ENCODE measurements around the gene MRPL36.

DNA sequence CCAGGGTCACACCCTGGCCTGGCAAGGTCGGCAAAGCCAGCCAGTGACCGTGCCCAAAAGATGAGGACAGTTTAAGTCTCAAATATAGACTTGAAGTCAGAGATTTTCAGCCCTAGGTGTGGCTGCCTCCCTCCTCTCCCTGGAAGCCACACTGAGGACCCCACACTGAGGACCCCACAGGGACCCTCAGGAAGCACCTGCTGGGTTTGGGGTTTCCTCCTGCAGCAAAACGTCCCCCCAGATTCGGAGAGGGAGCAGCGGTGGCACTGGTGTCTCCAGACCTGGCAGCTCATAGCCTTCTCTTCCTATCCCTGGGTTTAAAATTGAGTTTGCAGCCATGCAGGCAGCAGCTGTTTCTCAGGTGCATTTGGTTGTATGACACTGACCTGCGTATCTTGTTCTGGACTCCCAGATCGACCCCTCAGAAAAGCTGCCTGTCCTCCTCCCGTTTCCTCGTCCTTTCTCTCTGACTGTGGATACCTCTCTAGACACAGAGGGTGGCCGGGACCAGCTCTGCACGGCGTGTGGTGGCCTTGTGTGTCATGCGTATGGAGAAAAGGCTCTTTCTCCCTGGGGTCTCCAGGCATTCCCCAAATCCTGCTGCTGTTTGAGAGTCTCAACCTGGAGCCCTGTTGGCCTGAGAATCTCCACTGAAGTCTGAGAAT lies 36.6 kb downstream of the MRPL36 start:
- TF ChIP-seq, protein P1, sequence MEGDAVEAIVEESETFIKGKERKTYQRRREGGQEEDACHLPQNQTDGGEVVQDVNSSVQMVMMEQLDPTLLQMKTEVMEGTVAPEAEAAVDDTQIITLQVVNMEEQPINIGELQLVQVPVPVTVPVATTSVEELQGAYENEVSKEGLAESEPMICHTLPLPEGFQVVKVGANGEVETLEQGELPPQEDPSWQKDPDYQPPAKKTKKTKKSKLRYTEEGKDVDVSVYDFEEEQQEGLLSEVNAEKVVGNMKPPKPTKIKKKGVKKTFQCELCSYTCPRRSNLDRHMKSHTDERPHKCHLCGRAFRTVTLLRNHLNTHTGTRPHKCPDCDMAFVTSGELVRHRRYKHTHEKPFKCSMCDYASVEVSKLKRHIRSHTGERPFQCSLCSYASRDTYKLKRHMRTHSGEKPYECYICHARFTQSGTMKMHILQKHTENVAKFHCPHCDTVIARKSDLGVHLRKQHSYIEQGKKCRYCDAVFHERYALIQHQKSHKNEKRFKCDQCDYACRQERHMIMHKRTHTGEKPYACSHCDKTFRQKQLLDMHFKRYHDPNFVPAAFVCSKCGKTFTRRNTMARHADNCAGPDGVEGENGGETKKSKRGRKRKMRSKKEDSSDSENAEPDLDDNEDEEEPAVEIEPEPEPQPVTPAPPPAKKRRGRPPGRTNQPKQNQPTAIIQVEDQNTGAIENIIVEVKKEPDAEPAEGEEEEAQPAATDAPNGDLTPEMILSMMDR (IDR thresholded peaks at IDR 0.05) = no peak
- no peak for TF ChIP-seq POLR2AphosphoS5 (IDR thresholded peaks at IDR 0.05)

Data from breast epithelium (tissue), 3 donors.